ENCODE results near the gene KCNE4.

GRCh38 chr2:223062396-223062795 lies 10.4 kb downstream of the KCNE4 start:
- TF ChIP-seq CTCF (IDR thresholded peaks at IDR 0.05) (no peak), POLR2A (IDR thresholded peaks at IDR 0.05) (no peak)
